HS-27A (cell line): ENCODE measurements around the gene PELI3.
"Not testable (repeated sequence)": the region's sequence is repeated elsewhere in the genome, so short reads cannot be mapped to it uniquely, and the experiment has no call there.

Experiments used
- DNase-seq: peaks from one replicate; pipeline ENCODE4 v3.0.0-alpha.2; 2012; ENCODE audit warnings: low read depth, missing footprints

PELI3 gene

DNA sequence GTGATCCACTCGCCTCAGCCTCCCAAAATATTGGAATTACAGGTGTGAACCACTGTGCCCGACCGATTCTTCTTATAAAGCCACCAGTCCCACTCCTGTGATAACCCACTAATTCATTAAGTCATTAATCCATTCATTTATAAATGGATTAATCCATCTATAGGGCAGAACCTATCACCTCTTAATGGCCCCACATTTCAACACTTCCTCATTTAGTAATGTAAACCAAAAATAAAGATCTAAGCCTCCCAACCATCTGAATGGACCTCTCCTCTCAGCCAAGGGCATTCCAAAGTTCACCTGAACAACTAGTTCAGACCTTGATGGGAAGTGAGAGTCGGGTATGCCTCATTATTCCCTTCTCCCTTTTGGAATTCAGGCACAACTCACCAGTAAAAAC, 18.2 kb upstream of the PELI3 start:
- DNase-seq = no peak

DNA sequence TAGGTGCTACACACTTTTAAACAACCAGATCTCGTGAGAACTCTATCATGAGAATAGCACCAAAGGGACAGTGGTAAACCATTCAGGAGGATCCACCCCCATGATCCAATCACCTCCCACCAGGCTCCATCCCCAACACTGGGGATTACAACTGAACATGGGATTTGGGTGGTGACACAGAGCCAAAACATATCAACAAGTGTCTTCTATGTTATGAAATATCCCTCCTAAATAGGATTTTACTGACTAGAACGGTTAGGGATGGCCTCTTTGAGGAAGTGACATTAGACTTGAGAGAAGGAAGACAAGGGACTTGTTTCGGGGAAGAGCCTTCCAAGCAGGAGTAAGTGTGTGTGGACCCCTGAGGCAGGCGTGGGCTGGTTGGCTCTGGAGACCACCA, 16.1 kb upstream of the PELI3 start:
- DNase-seq = no peak

DNA sequence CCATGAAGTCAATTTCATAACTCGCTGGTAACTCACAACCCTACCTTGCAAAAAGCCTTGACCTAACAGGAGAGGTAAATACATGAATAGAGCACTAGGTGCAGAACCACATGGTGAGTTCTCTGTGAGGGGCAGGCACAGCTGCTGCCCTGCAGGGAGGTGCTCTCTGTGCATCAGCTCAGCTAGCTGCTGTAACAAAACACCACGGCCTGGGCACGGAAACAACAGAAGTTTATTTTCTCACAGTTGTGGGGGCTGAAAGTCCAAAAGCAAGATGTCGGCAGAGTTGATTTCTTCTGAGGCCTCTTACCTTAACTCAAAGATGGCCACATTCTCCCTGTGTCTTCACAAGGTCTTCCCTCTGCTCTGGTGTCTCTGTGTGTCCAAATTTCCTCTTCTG, 15.0 kb upstream of the PELI3 start:
- DNase-seq = no peak

DNA sequence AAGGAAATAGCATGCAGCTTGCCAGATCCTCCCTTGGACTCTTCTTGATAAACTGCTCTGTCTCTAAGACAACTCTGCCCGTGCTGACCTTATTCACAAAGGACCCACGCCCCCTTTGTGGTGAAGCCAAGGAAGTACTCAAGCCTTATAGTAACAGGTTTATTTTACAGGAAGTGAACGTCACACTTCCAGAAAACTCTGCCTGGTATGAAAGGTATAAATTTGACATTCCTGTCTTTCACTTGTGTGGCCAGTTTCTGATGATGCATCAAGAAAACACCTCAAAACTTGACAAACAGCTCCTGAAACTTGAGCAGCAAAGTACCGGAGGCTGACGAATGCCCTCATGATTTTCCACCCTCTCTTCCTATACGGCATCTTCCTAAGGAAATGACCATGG, 12.5 kb upstream of the PELI3 start:
- no peak for DNase-seq

DNA sequence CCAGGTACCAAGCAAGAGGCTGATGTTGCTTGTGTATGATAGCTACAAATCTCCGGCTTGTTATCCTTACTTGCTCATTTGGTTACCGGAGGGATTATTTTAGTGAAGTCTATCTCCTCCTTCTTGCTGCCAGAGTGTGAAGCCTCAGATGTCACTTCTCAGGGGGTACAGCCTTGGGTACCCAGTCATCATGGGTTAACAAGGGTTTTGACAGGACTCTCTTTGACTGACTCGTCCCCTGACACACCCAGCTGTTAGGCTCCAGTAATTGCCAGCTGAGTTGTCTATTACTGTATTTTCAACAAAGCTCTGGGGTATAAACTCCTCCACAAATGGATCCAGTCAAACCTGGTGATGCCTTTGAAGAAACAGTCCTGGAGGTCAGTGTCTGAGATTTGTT, 11.9 kb upstream of the PELI3 start:
- no peak for DNase-seq

DNA sequence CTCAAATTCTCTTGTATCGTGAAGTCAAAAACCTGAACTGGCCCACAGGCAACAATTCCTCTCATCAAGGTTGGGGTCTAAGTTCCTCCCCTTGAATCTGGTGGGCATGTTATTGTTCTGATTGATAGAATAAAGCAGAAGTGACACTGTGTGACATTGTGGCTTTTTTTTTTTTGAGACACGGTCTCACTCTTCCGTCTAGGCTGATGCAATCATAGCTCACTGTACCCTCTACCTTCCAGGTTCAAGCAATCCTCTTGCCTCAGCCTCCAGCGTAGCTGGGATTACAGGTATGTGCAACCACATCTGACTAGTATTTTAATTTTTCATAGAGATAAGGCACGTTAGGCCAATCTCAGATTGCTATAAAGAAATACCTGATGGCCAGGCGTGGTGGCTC, 8.9 kb upstream of the PELI3 start:
- DNase-seq = no peak

DNA sequence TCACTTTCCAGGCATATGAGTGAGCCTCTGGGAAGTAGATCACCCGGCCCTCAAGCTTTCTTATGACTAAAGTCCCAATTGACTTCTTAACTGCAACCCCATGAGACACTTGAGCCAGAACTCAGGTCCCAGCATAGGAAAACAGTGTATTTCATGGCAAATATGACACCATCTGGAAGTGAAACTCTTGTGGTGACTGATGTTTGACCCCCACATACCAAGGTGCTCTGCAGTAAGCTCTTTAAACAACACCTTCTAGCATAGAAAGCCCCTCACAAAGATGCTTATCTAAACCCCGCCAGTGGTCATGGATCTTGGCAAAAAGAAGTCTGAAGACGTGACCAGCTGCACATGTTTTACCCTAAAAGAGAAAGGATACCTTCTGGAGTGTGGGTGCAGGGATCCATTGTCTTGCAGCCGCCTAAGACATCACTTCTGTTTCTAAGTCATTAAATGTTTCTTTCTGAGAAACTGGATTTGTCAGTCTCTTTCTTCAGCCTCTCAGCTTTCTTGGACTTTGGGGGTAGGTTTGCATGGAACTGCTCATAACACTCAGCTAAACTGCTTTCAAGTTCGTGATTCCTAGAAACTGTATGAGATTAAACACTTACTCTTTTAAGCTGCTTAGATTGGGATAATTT, 7.4 kb upstream of the PELI3 start:
- DNase-seq = no peak

DNA sequence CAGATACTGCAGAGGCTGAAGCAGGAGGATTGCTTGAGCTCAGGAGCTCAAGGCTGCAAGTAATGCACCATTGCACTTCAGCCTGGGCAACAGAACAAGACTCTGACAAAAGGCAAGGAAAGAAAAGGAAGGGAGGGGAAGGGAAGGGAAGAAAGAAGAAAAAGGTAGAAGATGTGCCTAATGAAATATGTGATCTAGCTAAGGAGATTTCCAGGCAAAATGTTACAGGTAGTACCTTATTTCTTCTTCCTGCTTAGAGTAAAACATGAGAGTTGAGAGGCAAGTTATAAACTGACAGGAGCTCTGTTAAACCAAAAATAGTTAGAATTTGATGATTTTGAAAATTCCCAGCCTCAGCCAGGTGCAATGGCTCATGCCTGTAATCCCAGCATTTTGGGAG, 4.7 kb upstream of the PELI3 start:
- DNase-seq = no peak

DNA sequence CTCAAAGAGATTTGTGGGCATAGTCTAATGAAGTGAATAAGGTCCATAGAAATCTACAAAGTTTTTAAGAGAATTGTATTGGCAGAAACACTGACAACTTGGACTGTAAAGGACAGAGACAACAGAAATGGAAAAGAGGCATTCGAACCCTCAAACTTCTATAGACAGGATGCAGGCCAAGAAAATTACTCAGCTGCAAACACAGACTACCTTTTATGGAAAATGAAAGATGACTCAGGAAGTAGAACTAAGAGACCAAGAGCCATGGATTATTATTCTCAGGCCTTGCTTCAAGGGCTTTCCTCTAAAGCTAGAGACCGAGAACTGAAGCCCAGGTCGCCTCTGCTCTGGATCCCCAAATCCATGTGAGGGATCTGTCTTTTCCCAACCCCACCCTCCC, 3.8 kb upstream of the PELI3 start:
- DNase-seq = no peak

DNA sequence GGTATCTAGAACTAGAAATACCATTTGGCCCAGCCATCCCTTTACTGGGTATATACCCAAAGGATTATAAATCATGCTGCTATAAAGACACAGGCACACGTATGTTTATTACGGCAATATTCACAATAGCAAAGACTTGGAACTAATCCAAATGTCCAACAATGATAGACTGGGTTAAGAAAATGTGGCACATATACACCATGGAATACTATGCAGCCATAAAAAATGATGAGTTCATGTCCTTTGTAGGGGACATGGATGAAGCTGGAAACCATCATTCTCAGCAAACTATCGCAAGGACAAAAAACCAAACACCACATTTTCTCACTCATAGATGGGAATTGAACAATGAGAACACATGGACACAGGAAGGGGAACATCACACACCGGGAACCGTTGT, 2.6 kb upstream of the PELI3 start:
- not testable (repeated sequence) for DNase-seq

DNA sequence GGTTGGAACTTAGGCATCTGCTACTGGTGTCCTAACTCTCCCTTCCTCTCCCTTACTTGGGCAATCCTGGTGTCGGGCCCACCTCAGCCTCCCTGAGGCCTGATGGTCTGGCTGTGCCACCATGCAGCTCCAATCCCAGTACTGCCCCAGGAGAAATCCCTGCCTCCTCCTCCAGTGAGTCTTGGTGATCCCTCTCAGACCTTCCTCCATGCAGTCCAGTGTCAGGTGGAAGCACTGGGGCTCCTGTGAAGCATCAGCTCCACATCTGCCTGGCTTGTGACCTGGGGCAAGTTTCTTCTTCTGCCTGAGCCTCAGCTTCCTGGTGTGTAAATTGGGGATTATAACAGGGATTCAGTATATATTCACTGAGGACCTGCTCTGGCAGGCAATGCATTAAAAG, 1.8 kb upstream of the PELI3 start:
- DNase-seq = no peak

DNA sequence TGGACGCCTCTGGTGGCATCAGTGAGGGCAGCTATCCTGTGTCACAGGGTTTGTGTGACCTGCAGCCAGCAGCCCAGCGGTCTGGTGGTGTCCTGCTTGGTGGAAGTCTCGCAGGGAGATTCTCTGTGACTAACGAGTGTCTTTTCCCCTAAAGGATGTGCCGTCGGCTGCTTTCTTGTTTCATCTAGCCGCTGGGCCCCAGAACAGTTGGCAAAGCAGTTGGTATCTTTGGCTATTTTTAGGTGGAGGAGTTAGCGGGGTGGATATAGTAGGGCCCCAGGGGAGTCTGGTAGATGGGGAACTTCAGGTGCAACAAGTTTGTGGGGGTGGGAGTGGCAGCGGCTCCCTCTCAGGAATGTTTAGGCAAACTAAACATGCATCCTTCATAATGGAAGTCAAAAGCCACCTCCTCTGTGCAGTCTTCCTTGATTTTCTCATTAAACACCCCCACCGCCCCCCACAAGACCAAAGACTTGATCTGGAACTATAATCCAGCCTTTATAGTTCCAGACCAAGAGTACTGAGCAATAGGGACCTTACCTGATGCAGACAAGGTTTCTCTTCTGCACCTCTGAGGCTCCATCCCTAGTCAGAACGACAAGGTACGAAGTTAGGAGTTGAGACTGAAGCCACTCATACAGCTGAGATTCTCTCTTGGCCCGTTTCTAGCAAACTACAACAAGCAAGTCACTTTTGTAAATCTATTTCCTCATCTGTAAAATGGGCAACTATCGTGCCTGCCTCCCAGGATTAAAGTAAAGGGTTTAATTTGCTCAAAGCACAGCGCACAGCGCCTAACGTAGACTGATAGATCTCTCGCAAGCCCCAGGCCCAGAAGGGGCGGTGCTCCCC, 1.1 kb upstream of the PELI3 start:
- no peak for DNase-seq

DNA sequence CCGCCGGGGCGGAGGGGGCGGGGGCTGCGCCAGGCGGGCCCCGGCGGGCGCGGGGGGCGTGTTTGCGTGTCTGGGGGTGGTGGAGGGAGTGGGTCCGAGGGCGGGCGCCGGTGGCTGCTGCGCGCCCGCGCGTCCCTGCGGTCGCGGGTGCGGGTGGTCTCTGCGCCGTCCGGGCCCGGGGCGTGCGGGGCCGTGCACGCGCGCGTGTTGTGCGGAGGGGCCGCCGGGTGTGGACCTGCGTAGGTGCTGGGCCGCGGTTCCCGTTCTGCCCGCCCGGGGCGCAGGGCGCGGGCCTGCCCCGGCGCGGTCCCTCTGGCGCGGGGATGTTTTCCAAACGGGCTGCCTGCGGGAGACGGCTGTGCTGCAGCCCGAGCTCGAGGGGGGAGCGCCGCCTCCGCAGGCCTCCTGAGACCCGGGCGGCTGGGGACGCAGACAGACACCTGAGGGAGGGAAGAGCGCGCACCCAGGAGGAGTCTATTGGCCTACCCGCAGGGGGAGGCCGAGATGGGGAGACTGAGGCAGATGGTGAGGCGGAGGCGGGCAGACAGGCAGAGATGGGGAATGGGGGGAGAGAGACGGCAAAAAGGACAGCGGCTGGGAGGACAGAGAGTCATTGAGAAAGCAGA, 442 bp downstream of the PELI3 start:
- no peak for DNase-seq

DNA sequence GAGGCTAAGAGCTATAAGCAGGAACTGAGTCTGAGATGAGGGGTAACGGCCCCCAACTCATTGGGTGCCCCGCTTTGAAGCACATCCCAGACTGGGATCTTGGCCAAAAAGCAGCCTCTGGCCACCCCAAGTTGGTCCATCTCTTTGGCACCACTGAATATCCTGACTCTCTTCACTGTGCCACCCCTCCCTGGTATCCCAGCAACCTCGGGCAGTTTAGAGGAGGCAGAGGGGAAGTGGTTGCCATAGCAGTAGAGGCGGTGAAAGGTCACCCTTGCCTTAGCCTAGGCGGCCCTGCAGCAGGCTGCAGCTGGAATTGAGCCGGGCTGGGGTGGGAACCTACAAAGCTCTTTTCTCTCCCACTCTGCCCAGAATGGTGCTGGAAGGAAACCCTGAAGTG, 1.1 kb downstream of the PELI3 start:
- no peak for DNase-seq

DNA sequence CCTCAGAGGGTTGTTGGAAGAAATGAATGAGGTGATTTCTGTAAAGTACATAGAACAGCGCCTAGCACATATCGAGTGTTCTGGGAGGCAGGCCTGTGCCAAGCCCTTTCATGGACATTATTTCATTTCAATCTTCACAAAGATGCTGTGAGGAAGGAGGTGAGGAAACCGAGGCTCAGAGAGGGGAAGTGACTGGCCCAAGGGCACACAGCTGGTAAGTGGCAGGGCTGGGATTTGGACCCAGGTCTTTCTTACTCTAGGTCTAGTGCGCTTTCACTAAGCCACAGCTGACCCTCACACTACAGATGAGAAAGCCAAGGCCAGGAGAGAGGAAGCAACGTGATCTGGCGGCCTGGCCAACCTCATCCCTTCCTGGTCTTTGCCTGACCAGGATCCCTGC, 2.0 kb downstream of the PELI3 start:
- DNase-seq = no peak

DNA sequence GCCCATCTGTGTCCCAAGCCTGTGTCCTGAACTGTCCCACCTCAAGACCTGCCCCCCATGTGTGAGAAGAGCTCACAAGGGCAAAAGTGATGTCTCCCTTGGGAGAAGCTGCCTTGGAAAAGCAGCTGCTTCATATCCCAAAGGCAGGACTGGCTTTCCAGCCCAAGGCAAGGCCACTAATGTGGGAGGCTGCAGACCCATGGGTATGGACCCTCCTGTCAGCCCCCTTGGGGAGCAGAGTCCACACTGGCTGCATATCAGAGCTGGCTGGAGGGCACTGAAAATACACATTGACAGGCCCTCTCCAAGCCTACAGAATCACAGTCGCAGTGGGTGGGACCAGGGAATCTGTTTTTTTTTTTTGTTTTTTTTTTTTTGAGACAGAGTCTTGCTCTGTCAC, 2.7 kb downstream of the PELI3 start:
- no peak for DNase-seq

DNA sequence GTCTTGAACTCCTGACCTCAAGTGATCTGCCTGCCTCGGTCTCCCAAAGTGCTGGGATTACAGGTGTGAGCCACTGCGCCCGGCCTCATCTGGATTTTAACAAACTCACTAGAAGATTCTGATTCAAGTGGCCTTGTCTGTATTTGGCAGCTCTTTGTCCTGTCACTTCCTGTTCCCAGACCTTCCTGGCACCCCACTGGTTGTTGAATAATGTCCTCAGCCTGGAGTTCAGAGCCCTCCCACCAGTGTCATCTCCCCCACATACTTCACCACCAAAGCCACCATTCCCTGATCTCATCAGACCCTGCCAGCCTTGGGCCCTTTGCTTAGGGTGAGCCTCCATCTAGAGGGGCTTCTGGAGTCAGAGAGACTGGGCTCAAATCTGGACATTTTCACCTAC, 3.3 kb downstream of the PELI3 start:
- DNase-seq = no peak

DNA sequence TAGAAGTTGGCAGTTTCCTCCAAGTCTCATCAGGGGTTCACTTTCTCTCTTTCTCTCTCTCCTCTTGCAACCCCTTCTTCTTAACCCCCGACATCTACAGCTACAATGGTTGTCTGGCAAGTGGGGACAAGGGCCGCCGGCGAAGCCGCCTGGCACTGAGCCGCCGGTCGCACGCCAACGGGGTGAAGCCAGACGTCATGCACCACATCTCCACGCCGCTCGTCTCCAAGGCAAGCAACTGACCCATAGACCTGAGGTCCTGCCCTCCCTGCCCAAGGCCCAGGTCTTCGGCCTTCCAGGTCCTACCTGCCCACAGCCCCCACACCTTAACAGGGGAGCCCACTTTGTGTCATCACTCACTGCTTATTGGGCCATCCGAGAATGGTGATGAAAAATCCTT, 4.4 kb downstream of the PELI3 start:
- no peak for DNase-seq

DNA sequence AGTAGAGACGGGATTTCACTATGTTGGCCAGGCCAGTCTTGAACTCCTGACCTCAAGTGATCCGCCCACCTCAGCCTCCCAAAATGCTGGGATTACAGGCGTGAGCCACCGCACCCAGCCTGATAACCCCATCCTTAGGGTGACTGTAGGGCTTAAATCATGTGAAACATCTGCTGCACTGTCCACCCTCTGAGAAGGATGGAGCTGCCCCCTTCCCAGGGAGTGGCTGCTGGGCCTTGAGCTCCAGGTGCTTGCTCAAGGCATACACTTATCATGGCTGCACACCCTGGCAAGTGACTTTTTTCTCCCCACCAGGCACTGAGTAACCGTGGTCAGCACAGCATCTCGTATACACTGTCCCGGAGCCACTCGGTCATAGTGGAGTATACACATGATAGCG, 5.3 kb downstream of the PELI3 start:
- DNase-seq = no peak

DNA sequence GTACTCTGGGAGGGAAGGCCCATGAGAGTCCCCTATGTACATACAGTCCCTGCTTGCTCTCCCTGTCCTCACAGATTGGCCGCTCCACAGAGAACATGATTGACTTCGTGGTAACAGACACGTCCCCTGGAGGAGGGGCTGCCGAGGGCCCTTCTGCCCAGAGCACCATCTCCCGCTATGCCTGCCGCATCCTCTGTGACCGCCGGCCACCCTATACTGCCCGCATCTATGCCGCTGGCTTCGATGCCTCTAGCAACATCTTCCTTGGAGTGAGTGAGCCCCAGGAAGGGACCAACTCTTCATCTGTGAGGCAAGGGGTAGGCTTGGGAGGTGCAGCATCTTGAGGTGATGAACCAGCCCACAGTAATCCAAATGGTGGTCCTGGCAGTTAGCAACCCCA, 6.5 kb downstream of the PELI3 start:
- DNase-seq = no peak

DNA sequence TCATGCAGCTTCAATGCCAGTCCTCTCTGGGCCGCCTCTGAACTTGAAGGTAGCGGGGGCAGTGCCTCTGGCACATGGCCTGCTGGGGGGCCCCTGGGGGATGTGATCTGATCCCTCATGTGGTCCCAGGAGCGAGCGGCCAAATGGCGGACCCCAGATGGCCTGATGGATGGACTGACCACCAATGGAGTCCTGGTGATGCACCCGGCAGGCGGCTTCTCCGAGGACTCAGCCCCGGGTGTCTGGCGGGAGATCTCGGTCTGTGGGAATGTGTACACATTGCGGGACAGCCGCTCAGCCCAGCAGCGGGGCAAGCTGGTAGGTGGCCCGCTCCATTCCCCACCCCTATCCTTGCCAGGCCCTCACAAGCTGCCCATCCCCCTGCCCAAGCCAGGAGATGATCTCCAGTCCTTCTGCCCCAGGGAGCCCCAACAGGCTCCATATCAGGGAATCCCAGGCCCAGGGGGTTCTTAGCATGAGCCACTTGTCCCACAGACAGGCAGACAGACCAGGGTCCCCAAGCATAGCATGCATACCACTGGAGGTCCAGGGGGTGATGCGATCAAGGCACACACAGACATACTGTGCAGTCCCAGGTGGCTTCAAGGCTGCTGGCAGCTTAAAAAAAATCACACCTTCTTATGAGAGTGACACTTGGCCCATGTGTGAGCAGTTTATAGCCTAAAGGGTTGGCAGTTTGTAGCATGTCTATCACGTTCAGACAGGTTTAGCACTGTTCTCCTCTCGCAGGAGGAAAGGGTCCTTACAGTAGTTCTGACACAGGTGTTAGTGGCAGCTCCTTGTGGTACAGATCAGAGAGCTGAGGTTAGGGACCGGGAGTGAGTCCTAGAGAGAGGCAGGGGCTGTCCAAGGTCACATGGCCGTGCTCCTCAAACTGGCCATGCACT, 7.2 kb downstream of the PELI3 start:
- no peak for DNase-seq
